Fibroblast of skin of abdomen (primary cell): Measurements from ENCODE around the gene ETS2.

ENCODE experiments used
- DNase-seq: peaks from one replicate; pipeline ENCODE4 v3.0.0-alpha.2; 2013

The ETS2 gene

DNA sequence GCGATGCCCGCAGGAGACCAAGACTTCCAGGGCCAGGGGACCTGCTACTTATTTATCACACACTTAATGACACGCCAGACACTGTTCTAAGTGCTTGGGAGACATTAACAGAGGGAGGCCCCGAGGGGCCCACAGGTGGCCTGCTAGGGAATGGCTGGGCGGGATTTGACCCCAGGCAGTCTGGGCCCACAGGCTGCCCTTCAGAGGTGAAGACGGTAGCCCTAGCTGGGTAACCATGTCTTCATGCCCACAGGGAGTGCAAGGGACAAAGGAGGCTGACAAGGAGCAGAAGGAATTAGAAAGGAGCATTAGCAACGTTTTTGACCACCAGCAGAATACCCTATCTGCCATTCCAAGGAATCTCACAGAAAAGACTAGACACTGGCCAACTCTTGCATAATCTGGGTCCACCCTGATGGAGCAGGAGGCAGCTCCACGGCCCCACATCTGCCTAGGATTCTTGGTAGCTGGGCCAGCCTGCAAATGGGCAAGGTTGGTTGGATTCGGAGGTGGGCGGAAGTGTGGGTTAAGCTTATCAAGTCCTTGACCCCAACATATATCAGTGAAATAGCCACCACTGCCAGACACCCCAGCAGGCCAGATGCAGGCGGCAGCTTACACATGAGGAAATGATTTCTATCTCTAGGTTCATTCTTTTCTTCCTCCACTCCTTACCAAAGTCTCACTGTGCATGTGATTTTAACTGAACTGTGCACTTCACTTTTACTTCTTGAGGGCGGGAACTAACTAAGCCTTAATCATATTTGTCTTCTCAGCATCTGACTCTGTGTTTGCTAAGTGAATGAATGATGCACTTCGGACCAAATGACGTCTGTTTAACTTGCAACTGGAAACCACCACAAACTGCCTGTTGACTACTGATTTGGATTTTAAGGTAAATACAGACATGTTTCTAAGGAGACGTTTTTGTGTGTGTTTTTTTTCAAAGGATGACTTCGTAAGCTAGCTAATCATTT lies 3.4 kb upstream of the ETS2 start:
- no peak for DNase-seq

DNA sequence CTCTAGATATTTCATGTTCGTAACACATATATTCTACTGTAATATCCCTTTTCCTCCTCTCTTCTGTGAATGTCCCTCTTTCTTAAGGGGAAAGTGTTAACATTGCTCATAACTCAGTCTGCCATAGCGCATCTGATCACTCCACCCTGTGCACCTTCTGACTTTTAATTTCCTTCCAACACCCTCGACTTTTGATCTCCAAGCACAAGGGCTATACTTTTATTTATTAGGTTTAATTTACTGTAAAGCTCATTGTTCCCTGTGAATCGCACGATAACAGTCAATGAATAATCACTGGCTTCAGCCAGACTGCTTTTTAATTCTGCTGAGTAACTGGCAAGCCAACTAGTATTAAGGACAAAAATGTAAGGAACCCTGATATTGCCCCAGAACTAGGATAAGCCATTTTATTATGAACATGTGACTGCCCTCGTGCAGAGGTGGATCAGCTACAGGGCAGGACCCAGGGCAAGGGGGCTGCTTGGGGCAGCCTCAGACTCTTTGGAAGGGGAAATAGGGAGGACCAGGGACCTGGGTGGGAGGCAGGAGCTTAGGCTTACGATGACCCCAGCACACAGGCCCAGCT lies 2.6 kb upstream of the ETS2 start:
- DNase-seq: no peak

DNA sequence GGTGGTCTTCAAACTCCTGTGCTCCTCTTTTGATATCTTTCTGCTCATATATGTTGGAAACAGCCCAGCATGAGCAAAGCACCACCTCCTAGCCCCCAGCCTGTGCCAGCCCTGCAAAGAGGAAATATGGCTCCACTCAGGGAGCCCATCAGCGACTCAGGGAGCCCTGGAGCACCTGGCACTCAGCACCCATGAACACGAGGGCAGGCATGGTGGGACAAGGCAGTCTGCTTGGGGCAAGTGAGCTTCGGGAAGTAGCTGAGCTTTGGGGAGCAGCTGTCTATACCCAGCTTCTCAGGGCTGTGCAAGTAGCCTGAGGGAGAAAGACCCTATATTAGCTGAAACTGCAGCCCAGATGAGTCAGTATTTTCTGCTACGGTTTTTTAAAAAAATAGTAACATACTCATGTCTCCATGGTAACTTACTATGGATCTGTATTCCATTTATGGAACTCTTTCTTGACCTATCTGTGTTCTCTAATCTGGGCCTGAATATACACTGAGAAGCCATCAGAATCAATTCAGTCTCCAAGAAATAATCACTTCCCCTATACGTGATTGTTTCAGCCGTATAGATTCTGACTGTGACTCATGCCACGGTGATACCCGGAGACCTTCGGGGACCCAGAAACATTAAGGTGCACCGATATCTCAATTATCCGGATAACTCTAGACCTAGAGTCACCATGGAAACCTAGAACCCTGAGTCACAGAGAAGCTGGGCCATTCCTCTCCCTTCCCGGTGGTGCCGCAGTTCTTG lies 1.5 kb upstream of the ETS2 start:
- peak; percentile 54 for DNase-seq

DNA sequence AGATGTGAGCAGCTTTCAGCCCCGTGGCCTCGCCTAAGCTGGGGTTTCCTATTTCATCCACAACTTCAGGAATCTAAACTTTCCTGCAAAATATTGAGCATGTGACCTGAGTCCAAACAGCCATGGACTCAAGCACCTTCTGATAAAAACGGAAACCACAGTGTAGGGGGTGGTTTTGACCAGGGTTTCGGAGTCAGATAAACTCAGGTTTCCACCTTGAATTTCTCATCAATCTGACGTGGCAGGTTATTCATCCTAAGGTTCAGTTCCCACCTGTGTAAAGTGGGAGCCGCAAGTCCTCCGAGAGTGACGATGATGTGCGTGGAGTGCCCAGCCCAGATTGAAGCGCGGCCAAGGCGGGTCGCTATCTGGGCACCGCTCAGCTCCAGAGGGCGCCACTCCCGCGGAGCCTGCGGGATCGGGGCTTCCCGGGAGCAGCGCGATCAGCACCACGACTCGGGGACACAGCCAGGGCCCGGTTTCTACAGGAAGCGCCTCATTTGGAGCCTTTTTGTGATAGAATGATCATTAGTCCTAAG lies 871 bp upstream of the ETS2 start:
- DNase-seq: peak; percentile 48

DNA sequence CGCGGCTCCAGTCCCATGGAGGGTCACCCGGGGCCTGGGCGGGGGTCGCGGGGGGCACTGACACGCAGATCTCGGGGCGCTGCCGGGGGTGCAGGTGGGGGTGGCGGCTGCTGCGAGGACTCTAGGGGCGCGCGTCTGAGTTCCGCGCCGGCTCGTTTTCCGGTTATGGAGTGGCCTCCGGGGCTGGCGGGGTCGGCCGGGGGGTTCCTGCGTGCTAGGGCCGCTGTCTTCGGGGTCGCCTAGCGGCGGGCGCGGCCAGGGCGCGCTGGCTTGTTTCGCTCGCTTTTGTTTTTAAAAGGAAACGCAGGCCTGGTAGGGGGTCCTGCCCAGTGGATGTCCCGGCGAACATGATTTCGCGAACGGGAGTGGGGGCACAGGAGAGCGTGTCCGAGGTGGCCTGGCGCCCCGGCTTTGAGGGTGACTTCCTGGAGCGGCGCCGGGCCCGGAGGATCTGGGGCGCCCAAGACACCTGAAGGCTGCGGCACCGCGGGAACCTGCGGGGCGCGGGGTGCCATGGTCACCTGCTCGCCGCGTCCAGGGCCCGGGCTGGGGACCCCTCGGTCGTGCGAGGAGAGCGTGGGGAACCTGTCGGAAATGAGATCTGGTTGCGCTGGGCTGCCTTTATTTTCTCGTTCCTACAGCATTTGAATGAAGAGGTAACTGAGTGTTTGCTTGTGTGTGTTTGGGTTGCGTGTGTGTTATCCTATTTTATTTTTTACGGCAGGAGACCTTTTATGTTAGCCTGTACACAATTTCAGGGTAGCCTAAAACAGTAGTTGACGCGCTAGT lies 618 bp downstream of the ETS2 start:
- no peak for DNase-seq

DNA sequence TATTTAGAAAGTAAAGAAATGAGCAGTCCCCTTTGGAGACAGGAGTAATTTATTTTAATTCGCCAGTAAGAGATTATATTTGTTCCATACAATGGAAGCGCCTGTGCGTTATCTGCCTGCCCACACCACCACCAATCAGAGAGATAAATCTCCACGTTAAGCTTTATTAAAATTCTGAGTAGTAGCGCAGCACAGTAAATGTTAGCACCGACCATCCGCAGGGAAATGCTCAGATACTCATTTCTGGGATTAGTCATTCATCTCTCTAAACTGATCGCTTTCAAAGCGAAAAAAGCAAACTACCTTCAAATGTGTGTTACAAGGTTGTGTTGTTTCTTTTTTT lies 1.2 kb downstream of the ETS2 start:
- DNase-seq: no peak

DNA sequence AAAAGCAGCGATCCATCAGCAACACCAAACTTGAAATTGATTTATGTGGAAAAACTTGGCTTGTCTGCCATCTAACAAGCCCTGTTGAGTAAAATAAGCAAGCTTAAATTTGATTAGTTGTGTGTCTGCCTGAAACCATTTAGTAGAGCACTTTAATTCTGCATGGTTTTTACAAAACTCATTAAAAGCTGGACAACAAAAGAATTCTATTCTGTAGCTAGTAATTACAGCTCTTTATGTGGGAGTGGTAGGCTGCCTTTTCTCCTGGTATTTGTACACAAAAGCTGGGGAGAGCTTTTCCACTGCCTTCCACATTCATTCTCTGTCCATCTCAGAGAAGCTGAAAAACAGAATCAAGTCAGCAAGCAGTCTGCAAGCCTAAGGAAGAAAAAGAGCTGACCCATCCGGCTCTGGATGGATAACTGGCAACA lies 1.7 kb downstream of the ETS2 start:
- DNase-seq: no peak

DNA sequence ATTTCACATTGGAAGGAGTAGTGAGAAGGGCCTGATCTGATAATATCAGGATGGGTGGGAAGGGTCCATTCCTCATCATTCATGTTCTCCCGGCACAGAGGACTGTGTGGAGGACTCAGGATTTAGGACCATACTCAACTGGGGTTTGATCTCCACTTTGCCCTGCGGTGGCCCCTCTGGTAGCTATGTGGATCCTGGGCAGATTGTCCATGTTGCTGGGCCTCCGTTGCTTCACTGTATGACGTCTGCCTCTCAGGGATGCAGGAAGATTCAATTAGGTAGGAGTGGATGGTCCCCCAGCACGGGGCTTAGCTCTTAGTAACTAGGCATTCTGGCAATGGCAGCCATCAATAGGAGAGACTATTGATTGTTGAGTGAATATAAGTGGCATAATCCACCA lies 2.3 kb downstream of the ETS2 start:
- no peak for DNase-seq

DNA sequence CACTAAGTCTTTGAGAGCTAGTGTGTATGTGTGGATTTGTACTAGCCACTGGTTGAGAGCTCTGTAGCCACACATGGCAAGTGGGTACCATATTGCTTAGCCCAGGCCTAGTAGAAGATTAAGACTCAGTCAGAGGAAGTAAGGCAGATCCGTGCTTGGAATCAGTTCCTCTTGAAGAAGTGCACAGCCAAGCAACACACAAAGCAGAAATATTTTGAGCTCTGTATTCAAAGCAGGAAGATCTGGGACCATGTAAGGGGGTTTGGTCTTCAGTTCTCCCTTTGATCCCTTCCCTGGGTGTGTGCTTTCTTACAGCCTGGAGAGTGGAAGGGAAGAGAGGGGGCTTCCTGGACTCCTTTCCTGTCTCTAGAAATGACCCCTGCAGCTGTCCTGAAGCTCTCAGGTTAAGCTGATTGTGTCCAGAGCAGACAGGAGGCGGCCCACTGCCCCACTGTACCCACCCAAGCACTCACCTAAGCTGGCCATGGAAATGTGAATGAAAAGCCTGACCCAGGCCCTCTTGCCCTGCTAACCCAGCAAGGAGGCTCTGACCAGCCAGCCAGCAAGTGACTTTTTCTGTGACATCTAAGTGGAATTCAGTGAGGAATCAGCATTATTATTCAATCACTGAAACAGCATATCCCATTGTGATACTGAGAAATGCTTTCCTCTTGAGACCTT lies 3.6 kb downstream of the ETS2 start:
- DNase-seq: no peak

DNA sequence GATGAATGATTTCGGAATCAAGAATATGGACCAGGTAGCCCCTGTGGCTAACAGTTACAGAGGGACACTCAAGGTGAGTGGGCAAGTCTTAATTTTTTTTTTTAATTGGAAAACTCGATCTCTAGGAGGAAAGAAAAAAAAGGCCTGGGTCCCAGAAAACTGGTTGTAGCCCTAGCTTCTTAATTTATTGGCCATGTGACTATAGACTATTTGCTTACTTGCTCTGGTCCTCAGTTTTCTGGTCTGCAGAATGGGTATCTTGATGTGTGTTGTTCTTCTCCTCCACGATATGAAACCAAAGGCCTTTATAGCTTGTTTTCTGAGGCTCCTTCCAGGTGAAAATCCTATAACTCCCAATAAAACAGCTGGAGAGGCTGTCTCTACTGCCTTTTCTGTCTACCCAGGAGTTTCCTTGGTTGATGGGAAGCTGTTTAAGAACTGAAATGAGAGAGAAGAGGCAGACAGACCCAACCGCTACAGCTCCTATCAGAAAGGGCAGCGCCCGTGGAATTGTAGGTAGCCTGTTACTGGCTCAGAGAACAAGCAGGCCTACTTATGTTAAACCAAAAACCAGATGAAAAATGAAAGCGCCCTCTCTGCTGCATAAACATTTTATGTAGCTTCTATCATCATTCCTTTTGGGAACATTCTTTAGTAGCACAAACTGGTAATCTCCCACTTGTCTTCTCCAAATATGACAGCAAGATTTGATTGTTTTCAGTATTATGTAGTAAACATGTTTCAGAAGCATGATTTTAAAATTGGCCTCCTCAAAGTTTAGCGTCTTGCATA lies 4.5 kb downstream of the ETS2 start:
- DNase-seq: no peak

DNA sequence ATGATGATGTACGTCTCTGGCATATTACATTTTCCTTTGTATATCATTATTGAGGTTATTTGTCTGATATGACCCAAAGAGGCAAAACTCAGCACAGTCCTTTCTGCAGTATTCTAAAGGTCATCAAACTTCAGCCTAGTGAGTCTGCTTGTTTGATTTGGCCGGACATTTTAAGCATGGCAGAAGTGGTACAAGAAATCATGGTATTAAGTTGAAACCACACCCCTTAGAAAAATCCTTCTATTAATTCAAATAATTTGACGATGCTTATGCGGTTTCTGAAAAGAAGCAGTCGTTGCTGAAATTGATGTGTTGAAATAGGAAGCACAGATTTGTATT lies 5.1 kb downstream of the ETS2 start:
- no peak for DNase-seq

DNA sequence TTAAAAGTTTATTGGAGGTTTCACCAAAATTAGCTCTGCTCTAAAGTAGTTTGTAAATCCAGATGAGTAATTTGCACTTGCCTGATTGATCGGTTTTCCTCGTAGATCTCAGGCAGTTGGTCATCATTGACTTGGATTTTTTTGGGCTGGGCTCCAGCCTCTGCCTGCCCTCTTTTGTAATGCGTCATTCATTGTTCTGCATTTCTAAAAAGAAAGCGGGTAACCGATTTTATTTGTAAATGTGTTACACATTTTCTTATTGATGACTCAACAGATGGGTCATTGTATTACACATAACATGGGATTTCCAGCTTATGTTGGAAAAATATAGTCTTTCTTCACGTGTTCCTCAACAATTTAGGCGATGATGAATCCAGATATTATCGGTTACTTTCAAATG lies 5.5 kb downstream of the ETS2 start:
- peak; percentile 98 for DNase-seq

DNA sequence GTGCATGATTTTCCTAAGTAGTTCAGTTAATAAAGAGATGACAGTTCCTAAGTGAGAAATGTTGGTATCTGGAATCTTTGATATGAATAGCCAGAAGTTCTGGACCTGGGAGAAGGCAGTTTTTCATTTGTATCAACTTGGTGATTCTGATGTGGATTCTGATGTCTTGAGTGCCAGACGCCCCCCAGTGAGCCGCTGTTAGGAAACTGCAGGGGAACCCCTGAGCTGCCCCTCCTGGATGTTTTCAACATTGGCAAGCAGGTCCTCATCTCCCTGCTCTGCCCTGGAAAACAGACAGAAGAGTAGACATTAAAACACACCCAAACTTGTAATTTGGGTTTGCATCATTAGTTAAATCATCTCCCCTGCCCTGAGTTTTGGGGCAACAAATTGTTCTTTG lies 7.4 kb downstream of the ETS2 start:
- no peak for DNase-seq

DNA sequence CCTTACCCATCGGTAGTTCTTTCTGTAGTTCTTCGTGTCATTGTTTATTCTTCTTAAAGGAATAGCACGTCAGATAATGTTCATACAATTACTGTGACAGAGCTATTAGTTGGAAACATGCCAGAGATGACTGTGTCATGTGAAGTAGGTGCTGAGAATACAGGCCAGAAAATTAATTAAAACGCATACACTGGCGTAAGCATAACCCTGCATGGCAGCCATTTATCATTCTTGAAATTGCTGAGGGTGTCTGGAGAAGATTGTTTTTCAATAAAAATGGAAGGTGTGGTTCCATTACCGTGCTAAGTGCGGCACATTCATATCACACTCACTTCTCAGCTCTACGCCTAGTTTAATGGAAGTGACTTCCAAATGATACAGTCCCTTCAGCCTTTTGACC lies 7.8 kb downstream of the ETS2 start:
- no peak for DNase-seq

DNA sequence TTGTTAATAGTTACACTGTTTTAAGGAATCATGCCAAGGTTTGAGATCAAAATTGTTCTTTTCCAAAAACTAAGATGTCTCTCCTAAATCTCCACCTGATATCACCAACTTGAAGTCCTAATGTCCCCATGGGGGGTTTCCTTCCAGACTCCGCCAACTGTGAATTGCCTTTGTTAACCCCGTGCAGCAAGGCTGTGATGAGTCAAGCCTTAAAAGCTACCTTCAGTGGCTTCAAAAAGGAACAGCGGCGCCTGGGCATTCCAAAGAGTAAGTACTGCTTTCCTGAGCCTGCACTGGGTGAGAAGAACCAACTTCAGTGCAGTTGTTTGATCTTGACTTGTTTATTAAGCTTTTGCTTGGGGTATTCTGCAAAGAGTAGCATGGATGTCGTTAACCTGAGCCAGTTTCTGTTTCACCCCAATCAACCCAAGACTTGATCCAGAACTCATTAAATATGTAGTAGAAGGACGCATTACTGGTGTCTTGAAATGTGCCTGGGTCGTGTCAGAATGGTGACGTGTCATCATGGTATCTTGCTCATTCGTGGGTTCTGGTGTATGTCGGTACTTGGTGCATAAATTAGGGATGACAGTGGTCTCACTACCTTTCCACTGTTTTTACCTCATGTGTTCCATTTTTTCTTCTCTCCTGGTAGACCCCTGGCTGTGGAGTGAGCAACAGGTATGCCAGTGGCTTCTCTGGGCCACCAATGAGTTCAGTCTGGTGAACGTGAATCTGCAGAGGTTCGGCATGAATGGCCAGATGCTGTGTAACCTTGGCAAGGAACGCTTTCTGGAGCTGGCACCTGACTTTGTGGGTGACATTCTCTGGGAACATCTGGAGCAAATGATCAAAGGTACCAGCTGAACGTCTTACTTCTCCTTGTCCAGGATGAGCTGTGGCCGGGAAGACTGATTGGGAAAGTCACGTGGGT lies 8.7 kb downstream of the ETS2 start:
- no peak for DNase-seq

DNA sequence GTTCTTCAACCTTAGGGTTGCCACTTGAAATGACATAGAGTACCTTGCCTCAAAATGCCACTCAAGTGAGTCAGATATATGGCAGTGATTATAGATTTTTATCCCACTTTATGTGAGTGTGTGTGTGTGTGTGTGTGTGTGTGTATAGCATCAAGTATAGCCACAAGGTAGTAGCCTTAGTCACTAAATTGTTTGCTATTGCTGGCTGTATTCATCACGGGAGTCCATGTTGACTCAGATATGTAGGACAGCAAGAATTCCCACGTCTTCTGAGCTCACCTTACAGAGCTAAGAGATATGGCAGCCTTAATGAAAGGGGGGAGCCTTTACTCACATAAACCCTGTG lies 9.3 kb downstream of the ETS2 start:
- peak; percentile 70 for DNase-seq

DNA sequence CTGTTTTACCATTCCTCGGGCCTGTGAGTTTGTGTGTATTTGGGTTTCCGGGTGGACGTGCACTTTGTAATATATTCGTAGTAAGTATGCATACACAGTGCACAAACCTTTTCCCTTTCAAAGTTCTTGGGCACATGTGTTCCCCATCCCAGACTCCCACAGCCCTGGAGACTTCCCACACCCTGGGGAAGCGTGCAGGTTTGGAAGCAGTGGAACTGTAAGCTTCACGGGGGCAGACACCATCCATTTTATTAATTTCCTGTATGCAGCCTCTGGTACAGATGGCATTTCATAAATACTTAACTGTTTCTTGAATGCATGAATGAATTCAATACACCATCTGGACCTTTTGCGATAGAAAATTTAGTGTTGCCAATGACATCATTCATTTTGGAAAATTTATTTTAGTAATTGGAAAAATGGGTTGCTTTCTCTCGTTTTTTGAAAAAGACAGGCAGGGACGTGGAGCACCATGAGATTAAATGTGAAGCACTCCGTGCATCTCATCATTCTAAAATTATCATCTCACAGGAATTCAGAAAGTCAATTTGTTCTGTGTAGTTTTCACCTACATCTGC lies 10.8 kb downstream of the ETS2 start:
- DNase-seq: no peak

DNA sequence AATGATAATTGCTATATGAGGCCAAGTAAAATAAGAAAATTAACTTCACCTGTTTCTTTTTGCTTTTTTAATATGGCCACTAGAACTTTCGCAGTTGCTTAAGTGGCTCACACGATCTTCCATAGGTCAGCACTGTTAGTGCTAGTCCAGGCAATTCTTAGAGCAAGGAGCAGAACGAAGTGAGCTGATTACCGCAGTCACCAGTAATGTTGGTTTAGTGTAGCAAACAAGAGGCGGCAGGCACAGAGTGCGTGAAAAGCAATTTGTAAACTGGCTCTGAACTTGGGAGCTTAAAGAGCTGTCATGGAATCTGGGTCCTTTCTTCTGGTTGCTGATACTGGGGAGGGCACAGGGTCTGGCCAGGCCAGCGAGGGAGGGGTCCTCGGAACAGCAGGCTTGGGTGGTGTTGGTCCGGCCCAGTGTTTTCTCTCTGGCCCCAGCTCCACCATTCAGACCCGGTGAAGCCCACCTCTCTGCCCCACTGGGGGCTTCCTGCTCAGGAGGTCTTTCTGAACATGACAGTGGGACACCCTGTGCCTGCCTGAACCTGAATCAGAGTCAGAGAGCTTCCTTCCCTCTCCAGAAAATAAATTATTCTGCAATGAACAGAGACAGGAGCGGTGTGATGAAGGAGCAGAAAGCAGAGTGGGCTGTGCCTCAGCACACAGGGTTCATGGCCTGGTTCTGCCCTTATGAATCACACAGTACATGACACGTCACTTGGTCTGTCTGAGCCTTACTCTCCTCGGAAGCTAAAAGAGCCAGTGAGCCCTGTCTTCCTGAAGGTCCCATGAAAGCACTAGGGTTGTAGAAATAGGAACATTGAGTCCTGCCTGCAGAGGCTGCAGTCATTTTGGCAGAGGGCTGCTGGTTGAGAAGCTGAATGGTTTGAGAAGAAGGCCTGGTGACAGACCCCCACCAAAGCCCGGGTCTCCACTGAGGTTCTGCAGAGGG lies 11.9 kb downstream of the ETS2 start:
- peak; percentile 46 for DNase-seq
